ENCODE data around the gene P2RY1.
"Not testable (repeated sequence)": the region's sequence is repeated elsewhere in the genome, so short reads cannot be mapped to it uniquely, and the experiment has no call there.

P2RY1 gene

DNA sequence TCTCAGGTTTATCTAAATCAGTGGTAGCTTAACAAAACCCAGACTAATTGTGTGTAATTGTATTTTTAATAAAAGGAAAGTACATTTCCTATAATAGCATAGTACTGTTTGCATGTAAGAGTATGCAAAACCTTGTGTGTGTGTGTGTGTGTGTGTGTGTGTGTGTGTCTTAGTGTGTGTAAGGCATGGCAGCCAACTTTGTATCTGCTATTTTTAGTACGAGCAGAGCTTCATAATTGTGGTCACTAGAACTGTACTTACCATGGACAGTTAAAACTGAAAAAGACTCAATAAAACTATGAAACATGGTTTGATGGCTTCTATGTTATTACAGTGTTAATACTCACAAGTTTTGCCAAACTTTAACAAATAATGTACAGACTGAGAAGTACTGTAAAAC lies 6.2 kb downstream of the P2RY1 start:
- peaks cover 2% of the 10 kb centered on the region for H3K4me1 ChIP-seq (ENCODE audit: control insufficient read depth, insufficient read depth, low read length)
- no peak overlapping the region for H3K4me3 ChIP-seq (ENCODE audit: low read length in 2 of 2)
- H3K36me3 ChIP-seq (ENCODE audit: control insufficient read depth in 2 of 2, insufficient read depth in 2 of 2, low read length in 2 of 2), result no peaks in the 10 kb centered on the region
- H3K27me3 ChIP-seq (ENCODE audit: control insufficient read depth in 1 of 2, insufficient read depth in 2 of 2, low read length in 2 of 2), result peaks cover 0 to 1% of the 10 kb centered on the region in 2 donors
- no peaks in the 10 kb centered on the region for H3K9me3 ChIP-seq (ENCODE audit: control insufficient read depth in 2 of 2, low read length in 2 of 2)
- no peak overlapping the region for H3K27ac ChIP-seq (ENCODE audit: low read length)
- H3K9ac ChIP-seq (ENCODE audit: low read length in 2 of 2), result no peak overlapping the region

DNA sequence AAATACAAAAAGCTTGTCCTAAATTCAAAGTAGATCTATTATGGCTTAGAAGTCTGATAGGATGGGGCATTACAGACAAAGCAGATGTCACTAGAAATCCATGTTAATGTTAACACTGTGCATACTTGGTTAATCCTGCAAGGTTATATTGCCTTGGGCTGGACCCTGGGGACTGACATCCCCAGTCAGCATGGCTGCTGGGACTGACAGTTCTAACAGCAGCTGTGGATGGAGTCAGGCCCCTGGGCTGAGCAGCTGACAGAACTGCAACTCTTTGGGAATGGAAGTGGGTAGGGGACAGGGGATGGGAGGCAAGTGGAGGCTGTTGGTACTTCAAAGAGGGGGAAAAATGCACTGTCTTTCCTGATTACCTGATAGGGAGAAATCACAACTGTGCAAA lies 7.5 kb downstream of the P2RY1 start:
- Histone ChIP-seq H3K27me3 (ENCODE audit: control insufficient read depth in 1 of 2, insufficient read depth in 2 of 2, low read length in 2 of 2) (no peaks in the 10 kb centered on the region), H3K4me1 (ENCODE audit: control insufficient read depth, insufficient read depth, low read length) (no peaks in the 10 kb centered on the region), H3K27ac (ENCODE audit: low read length) (no peak overlapping the region), H3K4me3 (ENCODE audit: low read length in 2 of 2) (no peak overlapping the region), H3K9ac (ENCODE audit: low read length in 2 of 2) (no peak overlapping the region), H3K36me3 (ENCODE audit: control insufficient read depth in 2 of 2, insufficient read depth in 2 of 2, low read length in 2 of 2) (no peaks in the 10 kb centered on the region), H3K9me3 (ENCODE audit: control insufficient read depth in 2 of 2, low read length in 2 of 2) (no peaks in the 10 kb centered on the region)

DNA sequence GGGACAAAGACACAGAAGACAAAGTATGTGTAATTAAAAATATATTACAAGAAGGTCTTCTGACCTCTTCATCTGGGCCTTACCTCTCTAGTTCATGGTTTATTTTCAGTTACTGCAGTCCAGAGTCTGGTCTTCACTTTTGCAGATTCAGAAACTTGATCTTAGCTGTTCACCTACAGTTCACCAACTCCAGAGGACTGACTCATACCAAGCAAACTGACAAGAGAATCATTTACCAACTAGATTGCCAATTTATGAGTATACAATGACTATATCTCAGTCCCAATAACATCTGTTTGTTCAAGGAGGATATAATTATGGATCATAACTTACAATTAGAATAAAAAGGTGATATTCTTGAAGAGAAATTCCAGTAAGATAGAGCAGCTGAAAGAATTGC lies 9.0 kb downstream of the P2RY1 start:
- Histone ChIP-seq H3K4me1 (ENCODE audit: control insufficient read depth, insufficient read depth, low read length) (no peaks in the 10 kb centered on the region), H3K27me3 (ENCODE audit: control insufficient read depth in 1 of 2, insufficient read depth in 2 of 2, low read length in 2 of 2) (no peaks in the 10 kb centered on the region), H3K9me3 (ENCODE audit: control insufficient read depth in 2 of 2, low read length in 2 of 2) (no peaks in the 10 kb centered on the region), H3K4me3 (ENCODE audit: low read length in 2 of 2) (no peak overlapping the region), H3K36me3 (ENCODE audit: control insufficient read depth in 2 of 2, insufficient read depth in 2 of 2, low read length in 2 of 2) (no peaks in the 10 kb centered on the region), H3K9ac (ENCODE audit: low read length in 2 of 2) (no peak overlapping the region), H3K27ac (ENCODE audit: low read length) (no peak overlapping the region)

DNA sequence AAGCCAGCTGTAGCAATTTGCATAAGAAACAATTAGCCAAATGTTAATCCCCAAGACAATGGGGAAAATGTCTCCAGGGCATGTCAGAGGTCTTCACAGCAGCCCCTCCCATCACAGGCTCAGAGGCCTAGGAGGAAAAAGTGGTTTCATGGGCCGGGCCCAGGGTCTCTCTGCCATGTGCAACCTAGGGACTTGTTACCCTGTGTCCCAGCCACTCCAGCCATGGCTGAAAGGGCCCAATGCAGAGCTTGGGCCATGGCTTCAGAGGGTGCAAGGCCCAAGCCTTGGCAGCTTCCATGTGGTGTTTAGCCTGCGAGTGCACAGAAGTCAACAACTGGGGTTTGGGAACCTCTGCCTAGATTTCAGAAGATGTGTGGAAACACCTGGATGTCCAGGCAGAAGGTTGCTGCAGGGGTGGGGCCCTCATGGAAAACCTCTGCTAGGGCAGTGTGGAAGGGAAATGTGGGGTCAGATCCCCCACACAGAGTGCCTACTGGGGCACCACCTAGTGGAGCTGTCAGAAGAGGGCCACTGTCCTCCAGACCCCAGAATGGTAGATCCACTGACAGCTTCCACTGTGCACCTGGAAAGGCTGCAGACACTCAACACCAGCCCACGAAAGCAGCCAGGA lies 11.8 kb downstream of the P2RY1 start:
- H3K27me3 ChIP-seq (ENCODE audit: control insufficient read depth in 1 of 2, insufficient read depth in 2 of 2, low read length in 2 of 2); H3K9me3 ChIP-seq (ENCODE audit: control insufficient read depth in 2 of 2, low read length in 2 of 2); H3K27ac ChIP-seq (ENCODE audit: low read length); H3K9ac ChIP-seq (ENCODE audit: low read length in 2 of 2); H3K36me3 ChIP-seq (ENCODE audit: control insufficient read depth in 2 of 2, insufficient read depth in 2 of 2, low read length in 2 of 2); H3K4me3 ChIP-seq (ENCODE audit: low read length in 2 of 2); H3K4me1 ChIP-seq (ENCODE audit: control insufficient read depth, insufficient read depth, low read length): not testable (repeated sequence)

DNA sequence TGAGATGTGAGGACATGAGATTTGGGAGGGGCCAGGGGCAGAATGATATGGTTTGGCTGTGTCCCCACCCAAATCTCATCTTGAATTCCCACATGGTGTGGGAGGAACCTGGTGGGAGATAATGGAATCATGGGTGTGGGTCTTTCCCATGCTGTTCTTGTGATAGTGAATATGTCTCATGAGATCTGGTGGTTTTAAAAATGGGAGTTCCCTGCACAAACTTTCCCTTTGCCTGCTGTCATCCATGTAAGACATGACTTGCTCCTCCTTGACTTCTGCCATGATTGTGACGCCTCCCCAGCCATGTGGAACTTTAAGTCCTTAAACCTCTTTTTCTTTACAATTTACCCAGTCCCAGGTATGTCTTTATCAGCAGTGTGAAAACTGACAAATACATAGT lies 12.7 kb downstream of the P2RY1 start:
- not testable (repeated sequence) for H3K27ac ChIP-seq (ENCODE audit: low read length); H3K9me3 ChIP-seq (ENCODE audit: control insufficient read depth in 2 of 2, low read length in 2 of 2); H3K4me3 ChIP-seq (ENCODE audit: low read length in 2 of 2); H3K36me3 ChIP-seq (ENCODE audit: control insufficient read depth in 2 of 2, insufficient read depth in 2 of 2, low read length in 2 of 2); H3K4me1 ChIP-seq (ENCODE audit: control insufficient read depth, insufficient read depth, low read length); H3K9ac ChIP-seq (ENCODE audit: low read length in 2 of 2); H3K27me3 ChIP-seq (ENCODE audit: control insufficient read depth in 1 of 2, insufficient read depth in 2 of 2, low read length in 2 of 2)

GRCh38 chr3:152849996-152850578 lies 15.2 kb downstream of the P2RY1 start:
- Histone ChIP-seq H3K27me3 (ENCODE audit: control insufficient read depth in 1 of 2, insufficient read depth in 2 of 2, low read length in 2 of 2) (no peaks in the 10 kb centered on the region), H3K4me1 (ENCODE audit: control insufficient read depth, insufficient read depth, low read length) (no peaks in the 10 kb centered on the region), H3K27ac (ENCODE audit: low read length) (no peak overlapping the region), H3K36me3 (ENCODE audit: control insufficient read depth in 2 of 2, insufficient read depth in 2 of 2, low read length in 2 of 2) (no peaks in the 10 kb centered on the region), H3K9me3 (ENCODE audit: control insufficient read depth in 2 of 2, low read length in 2 of 2) (no peaks in the 10 kb centered on the region), H3K4me3 (ENCODE audit: low read length in 2 of 2) (no peak overlapping the region), H3K9ac (ENCODE audit: low read length in 2 of 2) (no peak overlapping the region)

- Histone ChIP-seq H3K4me3 (ENCODE audit: low read length in 2 of 2) (no peak overlapping the region), H3K9me3 (ENCODE audit: control insufficient read depth in 2 of 2, low read length in 2 of 2) (no peaks in the 10 kb centered on the region), H3K36me3 (ENCODE audit: control insufficient read depth in 2 of 2, insufficient read depth in 2 of 2, low read length in 2 of 2) (no peaks in the 10 kb centered on the region), H3K4me1 (ENCODE audit: control insufficient read depth, insufficient read depth, low read length) (no peaks in the 10 kb centered on the region), H3K9ac (ENCODE audit: low read length in 2 of 2) (no peak overlapping the region), H3K27ac (ENCODE audit: low read length) (no peak overlapping the region), H3K27me3 (ENCODE audit: control insufficient read depth in 1 of 2, insufficient read depth in 2 of 2, low read length in 2 of 2) (no peaks in the 10 kb centered on the region)
Observed at GRCh38 chr3:152853196-152853595, 18.3 kb downstream of the P2RY1 start.

GRCh38 chr3:152857082-152857481 lies 22.2 kb downstream of the P2RY1 start:
- Histone ChIP-seq H3K36me3 (ENCODE audit: control insufficient read depth in 2 of 2, insufficient read depth in 2 of 2, low read length in 2 of 2) (no peaks in the 10 kb centered on the region), H3K27me3 (ENCODE audit: control insufficient read depth in 1 of 2, insufficient read depth in 2 of 2, low read length in 2 of 2) (no peaks in the 10 kb centered on the region), H3K4me3 (ENCODE audit: low read length in 2 of 2) (no peak overlapping the region), H3K27ac (ENCODE audit: low read length) (no peak overlapping the region), H3K9ac (ENCODE audit: low read length in 2 of 2) (no peak overlapping the region), H3K9me3 (ENCODE audit: control insufficient read depth in 2 of 2, low read length in 2 of 2) (no peaks in the 10 kb centered on the region), H3K4me1 (ENCODE audit: control insufficient read depth, insufficient read depth, low read length) (no peaks in the 10 kb centered on the region)

GRCh38 chr3:152858170-152858800 lies 23.4 kb downstream of the P2RY1 start:
- H3K36me3 ChIP-seq (ENCODE audit: control insufficient read depth in 2 of 2, insufficient read depth in 2 of 2, low read length in 2 of 2), result no peaks in the 10 kb centered on the region
- H3K9ac ChIP-seq (ENCODE audit: low read length in 2 of 2), result no peak overlapping the region
- no peaks in the 10 kb centered on the region for H3K4me1 ChIP-seq (ENCODE audit: control insufficient read depth, insufficient read depth, low read length)
- no peaks in the 10 kb centered on the region for H3K27me3 ChIP-seq (ENCODE audit: control insufficient read depth in 1 of 2, insufficient read depth in 2 of 2, low read length in 2 of 2)
- no peak overlapping the region for H3K4me3 ChIP-seq (ENCODE audit: low read length in 2 of 2)
- H3K9me3 ChIP-seq (ENCODE audit: control insufficient read depth in 2 of 2, low read length in 2 of 2), result no peaks in the 10 kb centered on the region
- no peak overlapping the region for H3K27ac ChIP-seq (ENCODE audit: low read length)

GRCh38 chr3:152860736-152861135 lies 25.8 kb downstream of the P2RY1 start:
- Histone ChIP-seq H3K9ac (ENCODE audit: low read length in 2 of 2) (no peak overlapping the region), H3K27ac (ENCODE audit: low read length) (no peak overlapping the region), H3K36me3 (ENCODE audit: control insufficient read depth in 2 of 2, insufficient read depth in 2 of 2, low read length in 2 of 2) (no peaks in the 10 kb centered on the region), H3K4me3 (ENCODE audit: low read length in 2 of 2) (no peak overlapping the region), H3K9me3 (ENCODE audit: control insufficient read depth in 2 of 2, low read length in 2 of 2) (no peaks in the 10 kb centered on the region), H3K4me1 (ENCODE audit: control insufficient read depth, insufficient read depth, low read length) (no peaks in the 10 kb centered on the region), H3K27me3 (ENCODE audit: control insufficient read depth in 1 of 2, insufficient read depth in 2 of 2, low read length in 2 of 2) (no peaks in the 10 kb centered on the region)

DNA sequence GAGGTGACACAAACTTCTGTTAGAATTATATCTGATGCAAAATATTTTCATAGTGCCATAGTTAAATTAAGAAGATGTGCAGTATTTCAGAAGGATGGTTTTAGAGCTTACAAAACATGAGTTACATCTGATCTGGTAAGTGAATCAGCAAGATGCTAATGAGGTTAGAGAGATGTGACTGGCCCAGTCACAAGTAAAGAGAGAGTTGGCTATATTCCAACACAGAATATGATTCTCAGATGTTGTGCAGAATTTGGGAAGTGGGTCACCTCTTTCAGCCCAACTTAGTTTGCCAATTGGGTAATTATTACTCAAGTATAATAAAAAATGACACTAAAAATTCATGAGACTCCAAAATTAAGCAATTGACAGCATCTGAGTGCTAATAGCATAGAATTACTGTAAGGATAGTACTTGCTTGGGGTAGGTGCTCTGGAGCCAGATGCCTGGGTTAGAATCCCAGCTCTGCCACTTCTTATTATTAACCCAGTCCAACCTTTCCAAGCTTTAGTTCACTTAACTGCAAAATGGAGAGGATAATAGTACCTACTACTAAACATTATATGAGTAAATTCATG lies 30.8 kb downstream of the P2RY1 start:
- Histone ChIP-seq H3K4me1 (ENCODE audit: control insufficient read depth, insufficient read depth, low read length) (no peaks in the 10 kb centered on the region), H3K4me3 (ENCODE audit: low read length in 2 of 2) (no peak overlapping the region), H3K27ac (ENCODE audit: low read length) (no peak overlapping the region), H3K9me3 (ENCODE audit: control insufficient read depth in 2 of 2, low read length in 2 of 2) (peaks cover 0 to 2% of the 10 kb centered on the region in 2 donors), H3K9ac (ENCODE audit: low read length in 2 of 2) (no peak overlapping the region), H3K36me3 (ENCODE audit: control insufficient read depth in 2 of 2, insufficient read depth in 2 of 2, low read length in 2 of 2) (no peaks in the 10 kb centered on the region), H3K27me3 (ENCODE audit: control insufficient read depth in 1 of 2, insufficient read depth in 2 of 2, low read length in 2 of 2) (no peaks in the 10 kb centered on the region)

All from stomach smooth muscle (tissue), 2 donors.